ENCODE results near the gene LSAMP. TPM values are rescaled to one million over a fixed set of nuclear protein-coding genes. Genes with fewer than 3 reads are reported as not detected.

The LSAMP gene
- total RNA-seq, 1 donor from 2014 or later, result 1.1 TPM

DNA sequence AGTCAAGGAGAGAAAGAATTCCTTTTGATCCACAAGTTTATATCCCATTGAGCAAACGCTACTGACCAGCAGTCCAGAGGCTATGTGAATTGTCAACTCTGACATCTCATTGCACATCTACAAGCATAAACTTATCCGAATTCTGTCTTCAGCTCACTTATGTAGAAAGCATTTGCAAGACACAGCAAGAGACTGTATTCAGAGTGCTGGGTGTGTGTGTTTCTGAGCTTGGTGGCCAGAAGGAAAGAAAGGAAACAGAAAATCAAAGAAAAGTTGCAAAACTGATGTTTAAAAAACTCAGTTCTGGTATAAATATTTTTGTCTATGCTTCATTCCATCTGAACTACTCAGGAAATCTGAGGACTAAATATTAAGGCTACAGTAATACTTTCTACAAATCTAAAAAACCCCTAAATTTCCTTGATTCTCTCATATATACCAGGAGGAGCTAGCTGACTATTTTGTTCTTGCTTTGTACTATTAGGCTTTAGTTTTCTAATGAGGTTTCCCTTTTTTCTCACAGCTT lies 45.5 kb downstream of the LSAMP start:
- no peak for DNase-seq (ENCODE audit: low spot score)
- Mint-ChIP-seq H3K36me3 (ENCODE audit: low read depth) (no peaks in the 10 kb centered on the region), H3K4me1 (ENCODE audit: low read depth) (no peaks in the 10 kb centered on the region), H3K27ac (ENCODE audit: unreplicated experiment) (no peak overlapping the region), H3K4me3 (ENCODE audit: unreplicated experiment) (no peak overlapping the region), H3K9me3 (ENCODE audit: low read depth) (no peaks in the 10 kb centered on the region), H3K27me3 (ENCODE audit: low read depth) (no peaks in the 10 kb centered on the region)
- TF ChIP-seq CTCF (IDR thresholded peaks at IDR 0.05), result no peak

DNA sequence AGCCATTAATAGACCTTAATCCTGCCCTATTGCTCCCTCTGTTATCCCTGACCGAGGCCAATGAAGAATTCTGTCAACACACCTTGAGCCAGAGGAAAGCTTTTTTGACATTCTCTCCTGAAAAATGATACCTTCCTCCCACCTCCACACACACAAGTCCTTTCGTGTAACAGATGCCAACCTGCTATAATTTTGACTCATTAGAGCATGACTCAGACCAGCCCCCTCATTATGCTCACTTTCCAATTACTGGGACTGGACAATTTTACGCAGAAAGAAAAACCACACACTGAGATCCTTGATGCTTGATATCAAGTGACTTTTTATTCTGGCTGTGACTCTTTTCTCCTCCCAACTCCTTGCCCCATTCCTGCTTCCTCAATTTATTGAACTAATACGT lies 50.9 kb downstream of the LSAMP start:
- Mint-ChIP-seq H3K9me3 (ENCODE audit: low read depth) (no peaks in the 10 kb centered on the region), H3K4me1 (ENCODE audit: low read depth) (no peaks in the 10 kb centered on the region), H3K36me3 (ENCODE audit: low read depth) (no peaks in the 10 kb centered on the region), H3K4me3 (ENCODE audit: unreplicated experiment) (no peak overlapping the region), H3K27ac (ENCODE audit: unreplicated experiment) (no peak overlapping the region), H3K27me3 (ENCODE audit: low read depth) (no peaks in the 10 kb centered on the region)
- DNase-seq (ENCODE audit: low spot score), result no peak
- no peak for TF ChIP-seq CTCF (IDR thresholded peaks at IDR 0.05)

DNA sequence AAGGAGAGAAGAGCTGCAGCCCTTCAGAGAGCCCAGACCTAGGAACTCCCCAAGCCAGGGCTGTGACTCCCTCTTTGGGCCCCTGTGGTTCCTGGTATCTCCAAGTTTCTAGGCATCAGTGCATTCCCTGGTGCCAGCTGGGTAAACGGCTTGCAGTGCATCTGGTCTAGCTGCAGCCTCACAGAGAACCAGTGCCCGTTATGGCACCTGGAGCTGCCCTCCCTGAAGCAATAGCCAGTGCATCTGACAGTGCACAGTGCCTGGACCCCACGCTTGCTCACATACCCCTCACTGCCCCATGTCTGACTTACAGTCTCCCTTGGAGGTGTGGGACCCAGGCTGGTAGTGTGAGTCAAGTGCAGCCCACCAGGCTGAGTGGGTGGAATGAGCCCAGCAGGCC lies 52.1 kb downstream of the LSAMP start:
- H3K4me1 Mint-ChIP-seq (ENCODE audit: low read depth), result no peaks in the 10 kb centered on the region
- no peak overlapping the region for H3K4me3 Mint-ChIP-seq (ENCODE audit: unreplicated experiment)
- TF ChIP-seq CTCF (IDR thresholded peaks at IDR 0.05), result no peak

DNA sequence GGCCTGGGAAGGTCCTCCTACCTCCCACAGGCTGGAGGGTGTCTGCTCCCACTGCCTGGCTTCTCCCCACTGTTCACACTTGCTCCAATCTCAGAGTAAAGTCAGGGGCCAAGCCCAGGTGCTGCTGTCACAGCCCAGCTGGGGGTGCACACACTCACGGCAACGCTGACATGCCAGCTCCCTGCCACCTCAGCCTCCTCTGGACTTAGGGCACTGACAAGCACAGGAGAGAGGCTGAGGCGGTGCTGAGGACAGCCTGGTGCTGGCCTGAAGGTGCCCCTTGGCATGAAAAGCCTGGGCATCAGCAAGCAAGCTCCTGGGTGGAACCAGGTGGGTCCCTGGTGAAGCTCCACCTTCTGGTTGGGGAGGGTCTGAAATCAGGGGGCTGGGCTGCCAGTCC lies 53.0 kb downstream of the LSAMP start:
- Mint-ChIP-seq H3K4me1 (ENCODE audit: low read depth) (no peaks in the 10 kb centered on the region), H3K36me3 (ENCODE audit: low read depth) (no peaks in the 10 kb centered on the region), H3K27me3 (ENCODE audit: low read depth) (no peaks in the 10 kb centered on the region), H3K27ac (ENCODE audit: unreplicated experiment) (no peak overlapping the region), H3K9me3 (ENCODE audit: low read depth) (no peaks in the 10 kb centered on the region), H3K4me3 (ENCODE audit: unreplicated experiment) (no peak overlapping the region)
- peak; percentile 78 for DNase-seq (ENCODE audit: low spot score)
- no peak for TF ChIP-seq CTCF (IDR thresholded peaks at IDR 0.05)

More for the DNA sequence above, 52.1 kb downstream of the LSAMP start:
- H3K27ac Mint-ChIP-seq (ENCODE audit: unreplicated experiment), result no peak overlapping the region
- DNase-seq (ENCODE audit: low spot score), result no peak
- H3K36me3 Mint-ChIP-seq (ENCODE audit: low read depth), result no peaks in the 10 kb centered on the region
- H3K9me3 Mint-ChIP-seq (ENCODE audit: low read depth), result no peaks in the 10 kb centered on the region
- no peaks in the 10 kb centered on the region for H3K27me3 Mint-ChIP-seq (ENCODE audit: low read depth)

DNA sequence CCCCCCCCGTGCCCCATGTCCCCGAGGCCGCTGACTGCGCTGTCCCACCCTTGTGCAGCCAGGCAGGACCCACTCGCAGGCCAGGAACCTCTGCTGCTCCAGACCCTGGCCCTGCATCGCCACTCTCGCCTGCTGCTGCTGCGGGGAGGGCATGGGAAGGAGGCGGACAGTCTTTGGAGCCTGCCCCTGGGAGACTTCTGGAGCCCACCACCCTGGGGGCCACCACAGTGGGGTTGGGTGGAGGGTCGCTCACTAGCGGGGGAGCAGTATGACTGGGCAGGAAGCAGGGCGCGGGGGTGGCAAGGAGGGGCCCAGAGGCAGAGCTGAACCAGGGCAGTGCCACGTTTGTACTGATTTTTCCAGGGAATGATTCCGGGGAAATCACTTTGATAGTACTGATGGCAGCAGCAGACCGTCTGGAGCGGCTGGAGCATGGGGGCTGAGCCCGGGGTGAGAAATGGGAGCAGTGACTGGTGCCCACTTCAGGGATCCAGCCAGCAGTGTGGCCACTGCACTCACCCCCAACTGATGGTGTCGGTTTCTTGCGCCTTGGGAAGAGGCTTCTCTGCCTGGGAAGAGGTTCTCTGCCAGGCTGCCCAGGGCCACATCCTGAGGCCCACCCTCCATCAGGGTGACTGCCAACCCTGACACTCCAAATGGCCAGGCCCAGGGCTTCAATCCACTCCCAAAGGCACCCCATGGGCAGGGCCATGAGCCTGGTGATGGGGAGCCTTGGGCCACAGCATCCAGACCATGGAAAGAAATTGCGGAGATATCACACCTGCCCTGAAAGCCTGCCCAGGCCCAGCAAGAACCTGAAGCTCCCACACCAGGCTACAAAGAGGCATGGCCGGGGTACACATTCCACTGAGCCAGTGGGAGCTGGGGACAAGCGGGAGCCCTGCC lies 53.7 kb downstream of the LSAMP start:
- Mint-ChIP-seq H3K4me3 (ENCODE audit: unreplicated experiment) (no peak overlapping the region), H3K27me3 (ENCODE audit: low read depth) (no peaks in the 10 kb centered on the region), H3K9me3 (ENCODE audit: low read depth) (no peaks in the 10 kb centered on the region), H3K27ac (ENCODE audit: unreplicated experiment) (no peak overlapping the region), H3K4me1 (ENCODE audit: low read depth) (no peaks in the 10 kb centered on the region), H3K36me3 (ENCODE audit: low read depth) (no peaks in the 10 kb centered on the region)
- DNase-seq (ENCODE audit: low spot score), result peak; percentile 90
- no peak for TF ChIP-seq CTCF (IDR thresholded peaks at IDR 0.05)
